Fibroblast of lung (primary cell): Measurements from ENCODE around the gene SYNPR.

ENCODE experiments used
- CTCF ChIP-seq, 2 donors: IDR thresholded peaks in 1 of 2; conservative IDR thresholded peaks in 1 of 2; 1 replicate in 1 of 2; 2 replicates in 1 of 2; pipeline ENCODE4 v1.5.1; 2011 to 2012; ENCODE audit warnings: low read length in 2 of 2, control low read depth in 1 of 2, inconsistent platforms in 1 of 2, low read depth in 1 of 2, mild to moderate bottlenecking in 1 of 2
- EZH2 ChIP-seq: IDR thresholded peaks from 2 replicates; pipeline ENCODE4 v1.5.1; 2012; ENCODE audit warnings: low read length, control low read depth, mild to moderate bottlenecking; ENCODE audit errors: missing control alignments

GRCh38 chr3:63248015-63248414 is 30.1 kb upstream of the SYNPR start:
- TF ChIP-seq CTCF (conservative IDR thresholded peaks at IDR 0.05 in 1 of 2, IDR thresholded peaks at IDR 0.05 in 1 of 2; ENCODE audit: low read depth in 1 of 2, low read length in 2 of 2) (no peak), EZH2 (no peak)
